Endothelial cell of umbilical vein (primary cell): ENCODE data around the gene ASAH2. TPM values are rescaled to one million over a fixed set of nuclear protein-coding genes. Genes with fewer than 3 reads are reported as not detected.

ENCODE experiments used
- BruUV-seq: library from RNA; stranded (reverse); fragments of 400-500 nt; replicated peaks from 2 replicates; lab custom pipeline; 2021; lab: Mats Ljungman, UMichigan
- CTCF ChIA-PET: fragments of 300-600, 350-600 bp; sonication (Branson Sonifier 250); formaldehyde crosslinking; loops from one replicate; lab custom pipeline; 2021; ENCODE audit warnings: antibody characterized with exemption, inconsistent platforms; lab: Charles Lee
- POLR2A ChIA-PET: fragments of 300-600, 350-600 bp; sonication (Branson Sonifier 250); formaldehyde crosslinking; loops from one replicate; lab custom pipeline; 2021; ENCODE audit warnings: antibody characterized with exemption, inconsistent platforms; lab: Charles Lee
- DNase-seq: peaks from one replicate; pipeline ENCODE4 v3.0.0-alpha.2; 2011; ENCODE audit warnings: low read depth, low spot score
- FAIRE-seq: peaks from 2 replicates; lab custom pipeline; 2011; peaks lifted over from hg19 to GRCh38; lab: Jason Lieb, UNC
- H2AFZ ChIP-seq: 2 replicates; pipeline ENCODE4 v1.6.0; 2012; ENCODE audit warnings: low read depth, low read length, control low read depth, inconsistent platforms
- H3K27ac ChIP-seq: 2 replicates; pipeline ENCODE4 v1.5.1; 2011; ENCODE audit warnings: low read depth, mild to moderate bottlenecking, control low read depth, low read length, moderate library complexity; ENCODE audit not compliant: insufficient read depth
- H3K27me3 ChIP-seq, 2 experiments: 2 replicates each; pipeline versions ENCODE4 v1.6.0 to v1.6.1; 2011; ENCODE audit warnings: low read length in 2 of 2, mixed read lengths in 1 of 2; ENCODE audit not compliant: control insufficient read depth in 2 of 2, insufficient read depth in 2 of 2
- H3K36me3 ChIP-seq, 2 experiments: 2 replicates in 1 of 2; 3 replicates in 1 of 2; pipeline ENCODE4 v1.5.1; 2011; ENCODE audit warnings: low read length in 2 of 2, mild to moderate bottlenecking in 1 of 2, moderate library complexity in 1 of 2; ENCODE audit not compliant: control insufficient read depth in 2 of 2, insufficient read depth in 2 of 2; ENCODE audit errors: extremely low read depth in 1 of 2
- H3K4me1 ChIP-seq: 3 replicates; pipeline ENCODE4 v1.5.1; 2011; ENCODE audit warnings: mild to moderate bottlenecking, low read length; ENCODE audit not compliant: control insufficient read depth, insufficient read depth; ENCODE audit errors: extremely low read depth
- H3K4me2 ChIP-seq: 2 replicates; pipeline ENCODE4 v1.6.1; 2011; ENCODE audit warnings: low read length, control low read depth, mixed read lengths; ENCODE audit not compliant: insufficient read depth
- H3K4me3 ChIP-seq, 3 experiments: fragments of 200-600 bp in 1 of 3; sonication (generic), shearing (Covaris generic) in 1 of 3; replicated peaks in 1 of 3; 2 replicates each; pipeline ENCODE4 v1.5.1; 2011 to 2016; ENCODE audit warnings: control low read depth in 3 of 3, low read length in 3 of 3, mild to moderate bottlenecking in 2 of 3, inconsistent platforms in 1 of 3, low read depth in 1 of 3, moderate library complexity in 1 of 3; ENCODE audit not compliant: insufficient read depth in 1 of 3
- H3K79me2 ChIP-seq: 2 replicates; pipeline ENCODE4 v1.6.0; 2012; ENCODE audit warnings: low read length, inconsistent platforms; ENCODE audit not compliant: control insufficient read depth, insufficient read depth
- H3K9ac ChIP-seq: replicated peaks from 2 replicates; pipeline ENCODE3; 2011; ENCODE audit warnings: low read length, control low read depth; ENCODE audit not compliant: insufficient read depth; ENCODE audit errors: extremely low read depth
- H3K9me1 ChIP-seq: replicated peaks from 3 replicates; pipeline ENCODE4 v1.6.0; 2011; ENCODE audit warnings: mild to moderate bottlenecking, low read length; ENCODE audit not compliant: control insufficient read depth, insufficient read depth; ENCODE audit errors: extremely low read depth
- H3K9me3 ChIP-seq: replicated peaks from 2 replicates; pipeline ENCODE4 v1.5.1; 2012; ENCODE audit warnings: low read length, inconsistent platforms; ENCODE audit not compliant: control insufficient read depth, insufficient read depth
- H4K20me1 ChIP-seq: replicated peaks from 2 replicates; pipeline ENCODE3; 2011; ENCODE audit warnings: mild to moderate bottlenecking, low read length; ENCODE audit not compliant: control insufficient read depth, insufficient read depth; ENCODE audit errors: extremely low read depth
- EZH2 ChIP-seq: IDR thresholded peaks from 2 replicates; pipeline ENCODE4 v1.6.1; 2012; ENCODE audit warnings: borderline replicate concordance, low read depth, mild to moderate bottlenecking, moderate library complexity, low read length, inconsistent platforms; ENCODE audit not compliant: severe bottlenecking
- FOS ChIP-seq: IDR thresholded peaks from 2 replicates; pipeline ENCODE4 v1.6.1; 2011; ENCODE audit warnings: mild to moderate bottlenecking, low read length, moderate library complexity, borderline replicate concordance; ENCODE audit not compliant: insufficient read depth
- GATA2 ChIP-seq: IDR thresholded peaks from 2 replicates; pipeline ENCODE4 v1.7.0; 2011; ENCODE audit warnings: low read depth, mild to moderate bottlenecking, moderate library complexity, mixed read lengths, low read length; ENCODE audit not compliant: insufficient read length, insufficient read depth
- JUN ChIP-seq: IDR thresholded peaks from 2 replicates; pipeline ENCODE4 v1.6.1; 2011; ENCODE audit warnings: borderline replicate concordance, low read depth; ENCODE audit not compliant: insufficient read length, insufficient read depth
- MYC ChIP-seq: IDR thresholded peaks from one replicate; pipeline ENCODE4 v1.6.1; 2011; ENCODE audit warnings: mild to moderate bottlenecking, low read depth, low read length
- POLR2A ChIP-seq: IDR thresholded peaks from 2 replicates; pipeline ENCODE4 v1.6.1; 2012; ENCODE audit warnings: low read depth, mild to moderate bottlenecking, control low read depth, low read length
- POLR2AphosphoS5 ChIP-seq: IDR thresholded peaks from 2 replicates; pipeline ENCODE4 v1.6.1; 2012; ENCODE audit warnings: low read depth, mild to moderate bottlenecking, control low read depth, low read length, moderate library complexity; ENCODE audit not compliant: insufficient read depth
- dilution Hi-C: fragments of 300-500 bp; cut with MboI; formaldehyde crosslinking; loops from one replicate; pipeline ENCODE4 v1.15.0; 2019; ENCODE audit warnings: low sequenced_read_pairs; ENCODE audit not compliant: extremely low pct_ligation_motif_present
- intact Hi-C: fragments of 100-400 bp; cut with micrococcal nuclease; formaldehyde crosslinking; loops from one replicate; pipeline ENCODE4 v1.10.0; 2022
- polyA plus RNA-seq, 4 experiments: library from polyadenylated mRNA; depleted of rRNA in 3 of 4; stranded (reverse) in 3 of 4; unstranded in 1 of 4; fragments of >200 nt; gene quantifications; 2 replicates each; pipeline versions ENCODE4 v1.2.1 to v1.2.3, GENCODE V29; 2011 to 2012; ENCODE audit warnings: missing spikeins in 1 of 4
- total RNA-seq: library from RNA; stranded (reverse); gene quantifications from 2 replicates; pipeline ENCODE4 v1.2.3, GENCODE V29; 2021
- TF ChIP-seq, protein P1 (sequence below), 2 donors: IDR thresholded peaks; 1 replicate in 1 of 2; 2 replicates in 1 of 2; pipeline ENCODE4 v1.5.1; 2011; ENCODE audit warnings: low read length in 2 of 2, mild to moderate bottlenecking in 2 of 2, moderate library complexity in 2 of 2, control low read depth in 1 of 2, inconsistent platforms in 1 of 2, low read depth in 1 of 2; ENCODE audit not compliant: insufficient read depth in 1 of 2; ENCODE audit errors: extremely low read depth in 1 of 2
- TF ChIP-seq, protein P2 (sequence below): IDR thresholded peaks from 2 replicates; pipeline ENCODE4 v1.6.1; 2011; ENCODE audit not compliant: insufficient read depth, insufficient read length

ASAH2 gene
- total and polyA plus RNA-seq, 2 donors (not counting 3 experiments of a cell fraction or from before 2014, with no cell fraction given) = 0.23 to 1.1 TPM

DNA sequence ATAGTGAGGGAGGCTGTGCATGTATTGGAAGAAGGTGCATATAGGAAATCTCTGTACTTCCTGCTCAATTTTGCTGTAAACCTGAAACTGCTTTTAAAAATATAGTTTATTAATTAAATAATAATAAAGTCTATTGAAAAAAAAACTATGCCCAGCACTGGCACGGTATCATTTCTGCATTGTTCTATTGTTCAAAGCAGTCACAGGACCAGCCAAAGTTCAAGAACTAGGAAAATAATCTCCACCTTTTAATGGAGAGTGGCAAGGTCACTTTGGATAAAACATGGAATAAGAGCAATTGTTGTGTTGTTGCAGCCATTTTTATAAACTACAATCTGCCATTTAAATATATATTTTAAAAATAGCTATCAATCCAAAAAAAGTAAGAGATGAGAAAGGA lies 24.7 kb downstream of the ASAH2 start:
- peaks cover 7 to 33% of the 10 kb centered on the region in 2 experiments for H3K27me3 ChIP-seq
- H3K9ac ChIP-seq = no peak overlapping the region
- intact Hi-C loops = no loop called here
- H3K9me3 ChIP-seq = no peaks in the 10 kb centered on the region
- no peaks in the 10 kb centered on the region for H3K9me1 ChIP-seq
- CTCF ChIA-PET = interaction anchor here (1.2 to 1.6 kb wide), 2 partner anchors 8 to 9 kb away, joined by 3 to 6 read pairs; no protein-coding TSS in a partner anchor
- H3K79me2 ChIP-seq = no peaks in the 10 kb centered on the region
- no peaks in the 10 kb centered on the region for H3K4me1 ChIP-seq
- no peaks in the 10 kb centered on the region for H4K20me1 ChIP-seq
- DNase-seq = no peak
- no TSS peak for BruUV-seq
- H3K4me2 ChIP-seq = no peak overlapping the region
- POLR2A ChIA-PET = no interaction called here
- TF ChIP-seq FOS = no peak
- no peak for TF ChIP-seq JUN
- TF ChIP-seq MYC = no peak
- TF ChIP-seq, protein P1, sequence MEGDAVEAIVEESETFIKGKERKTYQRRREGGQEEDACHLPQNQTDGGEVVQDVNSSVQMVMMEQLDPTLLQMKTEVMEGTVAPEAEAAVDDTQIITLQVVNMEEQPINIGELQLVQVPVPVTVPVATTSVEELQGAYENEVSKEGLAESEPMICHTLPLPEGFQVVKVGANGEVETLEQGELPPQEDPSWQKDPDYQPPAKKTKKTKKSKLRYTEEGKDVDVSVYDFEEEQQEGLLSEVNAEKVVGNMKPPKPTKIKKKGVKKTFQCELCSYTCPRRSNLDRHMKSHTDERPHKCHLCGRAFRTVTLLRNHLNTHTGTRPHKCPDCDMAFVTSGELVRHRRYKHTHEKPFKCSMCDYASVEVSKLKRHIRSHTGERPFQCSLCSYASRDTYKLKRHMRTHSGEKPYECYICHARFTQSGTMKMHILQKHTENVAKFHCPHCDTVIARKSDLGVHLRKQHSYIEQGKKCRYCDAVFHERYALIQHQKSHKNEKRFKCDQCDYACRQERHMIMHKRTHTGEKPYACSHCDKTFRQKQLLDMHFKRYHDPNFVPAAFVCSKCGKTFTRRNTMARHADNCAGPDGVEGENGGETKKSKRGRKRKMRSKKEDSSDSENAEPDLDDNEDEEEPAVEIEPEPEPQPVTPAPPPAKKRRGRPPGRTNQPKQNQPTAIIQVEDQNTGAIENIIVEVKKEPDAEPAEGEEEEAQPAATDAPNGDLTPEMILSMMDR (IDR thresholded peaks at IDR 0.05; ENCODE audit: extremely low read depth in 1 of 2, insufficient read depth in 1 of 2, low read depth in 1 of 2, low read length in 2 of 2) = no peak
- TF ChIP-seq POLR2A = no peak
- no peak for TF ChIP-seq POLR2AphosphoS5
- TF ChIP-seq, protein P2, sequence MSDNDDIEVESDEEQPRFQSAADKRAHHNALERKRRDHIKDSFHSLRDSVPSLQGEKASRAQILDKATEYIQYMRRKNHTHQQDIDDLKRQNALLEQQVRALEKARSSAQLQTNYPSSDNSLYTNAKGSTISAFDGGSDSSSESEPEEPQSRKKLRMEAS = no peak
- no peak for TF ChIP-seq GATA2
- TF ChIP-seq EZH2 = no peak
- H3K4me3 ChIP-seq = no peak overlapping the region
- dilution Hi-C loops = no loop called here
- no peaks in the 10 kb centered on the region for H3K36me3 ChIP-seq
- H3K27ac ChIP-seq = no peak overlapping the region
- H2AFZ ChIP-seq = no peak overlapping the region
- no peak for FAIRE-seq
